ENCODE data around the gene NCAPH2.

GRCh38 chr22:50506611-50507420, 1.2 kb upstream of the NCAPH2 start:
- no peak for TF ChIP-seq CTCF (IDR thresholded peaks at IDR 0.05)
- no peak for TF ChIP-seq POLR2A (IDR thresholded peaks at IDR 0.05)
- no peak for TF ChIP-seq POLR2AphosphoS5 (IDR thresholded peaks at IDR 0.05)
- no peak for TF ChIP-seq EP300 (IDR thresholded peaks at IDR 0.05; ENCODE audit: low read depth)
